Measurements from ENCODE around the gene EP400. TPM values are rescaled to one million over a fixed set of nuclear protein-coding genes. Genes with fewer than 3 reads are reported as not detected.
A peak's percentile ranks its signal among the peaks of the same experiment; 100 is the strongest.

The EP400 gene
- total and polyA plus RNA-seq, 7 donors: 8.0 to 24.5 (median 18.4) TPM

- TF ChIP-seq CTCF (IDR thresholded peaks at IDR 0.05): no peak
- H3K36me3 ChIP-seq (ENCODE audit: insufficient read depth in 1 of 2, low read depth in 1 of 2): peaks cover 12 to 85% of the 10 kb centered on the region in 2 donors
- H3K4me3 ChIP-seq: no peak overlapping the region
- H3K4me1 ChIP-seq: no peaks in the 10 kb centered on the region
- H3K27ac ChIP-seq: no peak overlapping the region
- no peaks in the 10 kb centered on the region for H3K9me3 ChIP-seq
- intact Hi-C loops (cut with DNase I): no loop called here
- ATAC-seq: no peak
- 94 to 98% (median 96%) methylated on average over 5 of the region's 5 CpGs for WGBS, 3 donors
- no peak for DNase-seq
- no peaks in the 10 kb centered on the region for H3K27me3 ChIP-seq (ENCODE audit: insufficient read depth in 3 of 3, low read length in 2 of 3)
Observed at GRCh38 chr12:132009336-132009859, 59.7 kb downstream of the EP400 start.

- 80 to 82% (median 82%) methylated on average over 20 of the region's 20 CpGs for WGBS, 3 donors
- no peak overlapping the region for H3K4me3 ChIP-seq
- H3K36me3 ChIP-seq (ENCODE audit: insufficient read depth in 1 of 2, low read depth in 1 of 2): peaks cover 9 to 86% of the 10 kb centered on the region in 2 donors
- DNase-seq: no peak
- no peak for TF ChIP-seq CTCF (IDR thresholded peaks at IDR 0.05)
- no peaks in the 10 kb centered on the region for H3K27me3 ChIP-seq (ENCODE audit: insufficient read depth in 3 of 3, low read length in 2 of 3)
- intact Hi-C loops (cut with DNase I): no loop called here
- no peak for ATAC-seq
- H3K27ac ChIP-seq: no peak overlapping the region
- no peaks in the 10 kb centered on the region for H3K9me3 ChIP-seq
- H3K4me1 ChIP-seq: no peaks in the 10 kb centered on the region
Observed at GRCh38 chr12:132012919-132013568, 63.3 kb downstream of the EP400 start.

GRCh38 chr12:132014092-132014914, 64.6 kb downstream of the EP400 start:
- Histone ChIP-seq H3K27me3 (ENCODE audit: insufficient read depth in 3 of 3, low read length in 2 of 3) (no peaks in the 10 kb centered on the region), H3K36me3 (ENCODE audit: insufficient read depth in 1 of 2, low read depth in 1 of 2) (peaks cover 9 to 89% of the 10 kb centered on the region in 2 donors), H3K9me3 (no peaks in the 10 kb centered on the region), H3K4me1 (no peaks in the 10 kb centered on the region), H3K27ac (no peak overlapping the region), H3K4me3 (no peak overlapping the region)
- DNase-seq: no peak
- ATAC-seq: peak in 1 of 4 donors; percentile 21
- no peak for TF ChIP-seq CTCF (IDR thresholded peaks at IDR 0.05)
- 88 to 91% (median 91%) methylated on average over 21 to 22 of the region's 22 CpGs for WGBS, 3 donors
- intact Hi-C loops (cut with DNase I): no loop called here

- H3K27ac ChIP-seq: no peak overlapping the region
- no peak overlapping the region for H3K4me3 ChIP-seq
- no peaks in the 10 kb centered on the region for H3K4me1 ChIP-seq
- H3K27me3 ChIP-seq (ENCODE audit: insufficient read depth in 3 of 3, low read length in 2 of 3): no peaks in the 10 kb centered on the region
- no peak for TF ChIP-seq CTCF (IDR thresholded peaks at IDR 0.05)
- H3K9me3 ChIP-seq: no peaks in the 10 kb centered on the region
- WGBS, 3 donors: 92 to 96% (median 93%) methylated on average over 7 of the region's 7 CpGs
- no peak for DNase-seq
- H3K36me3 ChIP-seq (ENCODE audit: insufficient read depth in 1 of 2, low read depth in 1 of 2): peaks cover 9 to 94% of the 10 kb centered on the region in 2 donors
- no peak for ATAC-seq
- intact Hi-C loops (cut with DNase I): no loop called here
Observed at GRCh38 chr12:132014915-132015280, 65.2 kb downstream of the EP400 start.
